Right lobe of liver (tissue), 6 donors: ENCODE measurements around the gene OLFML2B. TPM values are rescaled to one million over a fixed set of nuclear protein-coding genes. Genes with fewer than 3 reads are reported as not detected.

Experiments used
- ATAC-seq, 4 donors: fragments of 200-7000 bp; cut with Tn5 transposase; one replicate each; pipeline ENCODE4 v1.9.1; 2020; ENCODE audit warnings: mild to moderate bottlenecking in 4 of 4, moderate library complexity in 4 of 4
- DNase-seq, 3 donors: peaks; one replicate each; pipeline ENCODE4 v3.0.0-alpha.2; 2020
- H3K27ac ChIP-seq, 3 donors: fragments of 200-600 bp; one replicate each; pipeline ENCODE4 v1.8.0; 2022
- H3K27me3 ChIP-seq, 2 donors: fragments of 200-600 bp; one replicate each; pipeline ENCODE4 v1.8.0; 2022
- H3K36me3 ChIP-seq, 4 donors: fragments of 200-600 bp; sonication (generic) in 1 of 4; one replicate each; pipeline versions ENCODE4 v1.5.1 to v1.8.0; 2017 to 2022; ENCODE audit warnings: control low read depth in 1 of 4
- H3K4me1 ChIP-seq, 4 donors: fragments of 200-600 bp; sonication (generic) in 1 of 4; one replicate each; pipeline versions ENCODE4 v1.5.1 to v1.8.0; 2017 to 2022; ENCODE audit warnings: control low read depth in 1 of 4
- H3K4me3 ChIP-seq, 3 donors: fragments of 200-600 bp; one replicate each; pipeline ENCODE4 v1.8.0; 2022
- H3K9me3 ChIP-seq, 4 donors: fragments of 200-600 bp; sonication (generic) in 1 of 4; one replicate each; pipeline versions ENCODE4 v1.5.1 to v1.8.0; 2017 to 2022; ENCODE audit warnings: control low read depth in 1 of 4
- POLR2A ChIP-seq: fragments of 450-650 bp; IDR thresholded peaks from one replicate; pipeline ENCODE4 v1.6.1; 2017; ENCODE audit warnings: antibody characterized with exemption, mild to moderate bottlenecking
- WGBS: methylation state at CpG from one replicate; pipeline ENCODE4 v1.1.6; 2018; ENCODE audit warnings: low coverage, low lambda C conversion rate; ENCODE audit not compliant: insufficient coverage; ENCODE audit errors: missing lambda C conversion rate; 5-methylcytosine and 5-hydroxymethylcytosine counted together
- intact Hi-C, 2 donors: fragments of 100-400 bp; cut with DNase I; formaldehyde crosslinking; loops; one replicate each; pipeline versions ENCODE4 v1.11.2 to v1.14.1; 2022
- total RNA-seq, 6 experiments: library from RNA; depleted of rRNA in 2 of 6; stranded (reverse); fragments of >200 nt in 2 of 6; fragmentation: NEBNext Ultra II Directional in 3 of 6; extraction: Animal tissue kit (Norgen Biotek cat#: 25700) in 3 of 6; gene quantifications; one replicate each; pipeline versions ENCODE4 v1.1.0 to v1.2.4, GENCODE V29; 2016 to 2023
- TF ChIP-seq, protein P1 (sequence below), 4 donors: fragments of 200-600 bp in 3 of 4; fragments of 450-650 bp in 1 of 4; IDR thresholded peaks; one replicate each; pipeline versions ENCODE4 v1.5.1 to v1.8.0; 2016 to 2022; ENCODE audit warnings: antibody characterized with exemption in 4 of 4, mild to moderate bottlenecking in 2 of 4
- donor health status: DM: no; HTN: yes; CAD: no.
- donor health status: DM: no; HTN: no; CAD: no.
- donor health status: DM: no; HTN: no; CAD: no.
- donor health status: DM: no; HTN: yes; CAD: no.
- donor health status: DM: no; HTN: yes; CAD: no.

The OLFML2B gene
- total RNA-seq, 6 experiments from 2014 or later = 0.37 to 2.1 (median 1.3) TPM

- TF ChIP-seq, protein P1, sequence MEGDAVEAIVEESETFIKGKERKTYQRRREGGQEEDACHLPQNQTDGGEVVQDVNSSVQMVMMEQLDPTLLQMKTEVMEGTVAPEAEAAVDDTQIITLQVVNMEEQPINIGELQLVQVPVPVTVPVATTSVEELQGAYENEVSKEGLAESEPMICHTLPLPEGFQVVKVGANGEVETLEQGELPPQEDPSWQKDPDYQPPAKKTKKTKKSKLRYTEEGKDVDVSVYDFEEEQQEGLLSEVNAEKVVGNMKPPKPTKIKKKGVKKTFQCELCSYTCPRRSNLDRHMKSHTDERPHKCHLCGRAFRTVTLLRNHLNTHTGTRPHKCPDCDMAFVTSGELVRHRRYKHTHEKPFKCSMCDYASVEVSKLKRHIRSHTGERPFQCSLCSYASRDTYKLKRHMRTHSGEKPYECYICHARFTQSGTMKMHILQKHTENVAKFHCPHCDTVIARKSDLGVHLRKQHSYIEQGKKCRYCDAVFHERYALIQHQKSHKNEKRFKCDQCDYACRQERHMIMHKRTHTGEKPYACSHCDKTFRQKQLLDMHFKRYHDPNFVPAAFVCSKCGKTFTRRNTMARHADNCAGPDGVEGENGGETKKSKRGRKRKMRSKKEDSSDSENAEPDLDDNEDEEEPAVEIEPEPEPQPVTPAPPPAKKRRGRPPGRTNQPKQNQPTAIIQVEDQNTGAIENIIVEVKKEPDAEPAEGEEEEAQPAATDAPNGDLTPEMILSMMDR (IDR thresholded peaks at IDR 0.05) = no peak
- TF ChIP-seq POLR2A = no peak
- H3K9me3 ChIP-seq = no peaks in the 10 kb centered on the region
- WGBS = 77% methylated on average over 4 of the region's 4 CpGs
- DNase-seq (no peak), ATAC-seq (no peak)
- no peaks in the 10 kb centered on the region for H3K27me3 ChIP-seq
- H3K4me3 ChIP-seq = no peak overlapping the region
- no peaks in the 10 kb centered on the region for H3K36me3 ChIP-seq
- no peak overlapping the region for H3K27ac ChIP-seq
- intact Hi-C loops = no loop called here
- H3K4me1 ChIP-seq = no peaks in the 10 kb centered on the region
Measured at GRCh38 chr1:162062542-162063015, 38.9 kb upstream of the OLFML2B start.

DNA sequence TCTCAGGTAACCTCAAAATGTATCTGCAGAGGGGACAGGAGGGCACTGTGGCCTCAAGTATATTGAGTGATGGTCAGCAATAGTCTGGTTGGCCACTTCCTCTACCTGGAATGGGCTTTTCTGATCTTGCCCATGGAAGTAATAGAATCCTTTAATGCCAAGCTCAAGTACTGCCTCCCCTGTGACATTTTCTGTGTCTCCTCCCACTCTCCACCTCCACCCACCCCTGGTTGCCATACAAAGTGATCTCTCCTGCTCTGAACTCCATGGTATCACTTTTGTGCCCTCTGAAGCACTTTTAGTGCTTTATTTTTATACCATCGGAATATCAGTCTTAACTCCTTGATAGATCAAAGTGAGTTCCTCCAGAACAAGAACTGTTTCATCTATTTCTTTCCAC lies 36.6 kb upstream of the OLFML2B start:
- H3K9me3 ChIP-seq = no peaks in the 10 kb centered on the region
- H3K27me3 ChIP-seq = no peaks in the 10 kb centered on the region
- H3K36me3 ChIP-seq = no peaks in the 10 kb centered on the region
- ATAC-seq (no peak), DNase-seq (no peak)
- H3K4me1 ChIP-seq = peaks cover 0 to 6% (median 2%) of the 10 kb centered on the region in 4 donors
- H3K4me3 ChIP-seq = no peak overlapping the region
- no peak for TF ChIP-seq POLR2A
- TF ChIP-seq, protein P1 (IDR thresholded peaks at IDR 0.05) = no peak
- intact Hi-C loops = no loop called here
- H3K27ac ChIP-seq = no peak overlapping the region
- 92% methylated on average over 1 of the region's 1 CpG for WGBS

DNA sequence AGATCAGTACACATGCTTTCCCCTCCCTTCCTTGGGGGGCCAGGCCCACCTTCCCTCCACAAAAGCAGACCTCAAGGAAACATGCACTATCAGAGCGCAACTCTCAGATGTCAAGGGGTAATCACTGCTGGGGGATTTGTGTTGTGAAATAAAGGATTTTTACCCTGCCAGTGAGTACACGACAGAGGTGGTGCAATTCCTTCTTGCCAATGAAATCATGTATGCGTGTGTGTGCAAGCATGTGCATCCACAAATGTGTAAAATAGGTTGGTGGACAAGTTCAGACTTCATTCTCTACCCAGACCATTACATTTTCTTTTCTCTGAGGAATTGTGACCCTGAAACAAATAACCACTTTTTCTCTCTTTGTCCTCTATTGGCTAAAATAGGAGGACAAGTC lies 36.1 kb upstream of the OLFML2B start:
- intact Hi-C loops = loop anchor here (5.0 to 10.0 kb wide), 4 partner anchors 215 to 333 kb away; partner anchors contain the start of gene C1orf226 (in 1 of the 2)
- Histone ChIP-seq H3K27me3 (no peaks in the 10 kb centered on the region), H3K36me3 (no peaks in the 10 kb centered on the region), H3K4me1 (peaks cover 0 to 6% (median 2%) of the 10 kb centered on the region in 4 donors), H3K4me3 (no peak overlapping the region), H3K9me3 (no peaks in the 10 kb centered on the region), H3K27ac (no peak overlapping the region)
- WGBS = 63% methylated on average over 3 of the region's 3 CpGs
- no peak for TF ChIP-seq POLR2A
- TF ChIP-seq, protein P1 (IDR thresholded peaks at IDR 0.05) = no peak
- ATAC-seq = no peak
- DNase-seq = no peak

DNA sequence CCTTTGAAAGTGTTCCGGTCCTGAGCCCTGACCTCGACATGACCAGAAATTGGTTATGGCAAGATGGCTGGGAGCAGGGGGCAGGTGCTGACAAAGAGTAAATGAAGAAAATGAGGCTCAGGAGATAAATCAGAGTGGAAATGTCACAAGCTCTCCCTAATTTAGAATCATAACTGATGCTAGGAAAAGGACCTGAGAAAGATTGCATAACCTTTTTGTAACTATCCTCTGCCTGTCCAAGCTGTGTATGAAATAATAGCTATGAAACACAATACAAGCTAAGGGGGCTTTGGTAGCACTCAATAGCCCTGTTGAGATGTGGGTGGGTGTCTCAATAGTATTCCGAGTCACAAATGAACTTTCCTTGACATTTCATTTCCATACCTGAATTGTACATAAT lies 32.9 kb upstream of the OLFML2B start:
- Histone ChIP-seq H3K4me3 (no peak overlapping the region), H3K36me3 (no peaks in the 10 kb centered on the region), H3K27me3 (no peaks in the 10 kb centered on the region), H3K27ac (no peak overlapping the region), H3K9me3 (no peaks in the 10 kb centered on the region), H3K4me1 (peaks cover 0 to 6% (median 2%) of the 10 kb centered on the region in 4 donors)
- intact Hi-C loops = loop anchor here (5.0 to 10.0 kb wide), 4 partner anchors 218 to 336 kb away; partner anchors contain the start of gene C1orf226 (in 1 of the 2)
- DNase-seq (no peak), ATAC-seq (no peak)
- no peak for TF ChIP-seq POLR2A
- TF ChIP-seq, protein P1 (IDR thresholded peaks at IDR 0.05) = no peak
- 67% methylated on average over 3 of the region's 3 CpGs for whole genome bisulfite sequencing
